Mucosa of stomach (tissue), 1 donor: ENCODE data around the gene SH3BP5L.

ENCODE experiments used
- H3K27me3 ChIP-seq: one replicate; pipeline ENCODE4 v1.7.0; 2013; ENCODE audit warnings: mild to moderate bottlenecking, low read length; ENCODE audit not compliant: control insufficient read depth, insufficient read depth
- H3K36me3 ChIP-seq: one replicate; pipeline ENCODE4 v1.7.0; 2013; ENCODE audit warnings: low read length; ENCODE audit not compliant: control insufficient read depth, insufficient read depth
- H3K4me1 ChIP-seq: one replicate; pipeline ENCODE4 v1.7.0; 2013; ENCODE audit warnings: mild to moderate bottlenecking, low read length; ENCODE audit not compliant: control insufficient read depth, insufficient read depth
- H3K4me3 ChIP-seq: one replicate; pipeline ENCODE4 v1.7.0; 2013; ENCODE audit warnings: low read length
- H3K9ac ChIP-seq: one replicate; pipeline ENCODE4 v1.7.0; 2013; ENCODE audit warnings: mild to moderate bottlenecking, low read length, moderate library complexity
- H3K9me3 ChIP-seq: one replicate; pipeline ENCODE4 v1.7.0; 2013; ENCODE audit warnings: mild to moderate bottlenecking, low read length, moderate library complexity; ENCODE audit not compliant: control insufficient read depth
- donor health status: Pancreatic carcinoma.

SH3BP5L gene

GRCh38 chr1:248858096-248858890, 32.6 kb upstream of the SH3BP5L start:
- Histone ChIP-seq H3K4me1 (peaks cover 31% of the 10 kb centered on the region), H3K9ac (peak overlapping the region; percentile 83), H3K27me3 (no peaks in the 10 kb centered on the region), H3K4me3 (peak overlapping the region; percentile 56), H3K36me3 (no peaks in the 10 kb centered on the region), H3K9me3 (no peaks in the 10 kb centered on the region)

GRCh38 chr1:248857749-248858095, 32.0 kb upstream of the SH3BP5L start:
- Histone ChIP-seq H3K27me3 (no peaks in the 10 kb centered on the region), H3K9ac (peak overlapping the region; percentile 83), H3K36me3 (no peaks in the 10 kb centered on the region), H3K9me3 (no peaks in the 10 kb centered on the region), H3K4me3 (peak overlapping the region; percentile 56), H3K4me1 (peaks cover 26% of the 10 kb centered on the region)

- H3K9me3 ChIP-seq = no peaks in the 10 kb centered on the region
- H3K9ac ChIP-seq = peak overlapping the region; percentile 83
- peaks cover 21% of the 10 kb centered on the region for H3K4me1 ChIP-seq
- H3K36me3 ChIP-seq = no peaks in the 10 kb centered on the region
- H3K4me3 ChIP-seq = no peak overlapping the region
- H3K27me3 ChIP-seq = no peaks in the 10 kb centered on the region
Observed at GRCh38 chr1:248857201-248857600, 31.5 kb upstream of the SH3BP5L start.

GRCh38 chr1:248856176-248856575, 30.5 kb upstream of the SH3BP5L start:
- no peaks in the 10 kb centered on the region for H3K36me3 ChIP-seq
- H3K4me1 ChIP-seq = peaks cover 19% of the 10 kb centered on the region
- no peak overlapping the region for H3K4me3 ChIP-seq
- H3K9me3 ChIP-seq = no peaks in the 10 kb centered on the region
- no peaks in the 10 kb centered on the region for H3K27me3 ChIP-seq
- no peak overlapping the region for H3K9ac ChIP-seq

- H3K9me3 ChIP-seq = no peaks in the 10 kb centered on the region
- no peaks in the 10 kb centered on the region for H3K36me3 ChIP-seq
- no peaks in the 10 kb centered on the region for H3K27me3 ChIP-seq
- H3K9ac ChIP-seq = no peak overlapping the region
- peaks cover 19% of the 10 kb centered on the region for H3K4me1 ChIP-seq
- no peak overlapping the region for H3K4me3 ChIP-seq
Observed at GRCh38 chr1:248855580-248855979, 29.9 kb upstream of the SH3BP5L start.

- Histone ChIP-seq H3K4me1 (peaks cover 17% of the 10 kb centered on the region), H3K9me3 (no peaks in the 10 kb centered on the region), H3K27me3 (no peaks in the 10 kb centered on the region), H3K36me3 (peaks cover 6% of the 10 kb centered on the region), H3K9ac (no peak overlapping the region), H3K4me3 (no peak overlapping the region)
Observed at GRCh38 chr1:248853663-248854375, 28.1 kb upstream of the SH3BP5L start.

GRCh38 chr1:248852481-248853405, 27.0 kb upstream of the SH3BP5L start:
- peaks cover 6% of the 10 kb centered on the region for H3K36me3 ChIP-seq
- H3K4me1 ChIP-seq = peaks cover 14% of the 10 kb centered on the region
- H3K9ac ChIP-seq = no peak overlapping the region
- H3K9me3 ChIP-seq = no peaks in the 10 kb centered on the region
- no peaks in the 10 kb centered on the region for H3K27me3 ChIP-seq
- no peak overlapping the region for H3K4me3 ChIP-seq

GRCh38 chr1:248851390-248851789, 25.7 kb upstream of the SH3BP5L start:
- Histone ChIP-seq H3K4me3 (no peak overlapping the region), H3K4me1 (peaks cover 5% of the 10 kb centered on the region), H3K9me3 (no peaks in the 10 kb centered on the region), H3K9ac (no peak overlapping the region), H3K36me3 (peaks cover 6% of the 10 kb centered on the region), H3K27me3 (no peaks in the 10 kb centered on the region)

- no peak overlapping the region for H3K9ac ChIP-seq
- peaks cover 6% of the 10 kb centered on the region for H3K36me3 ChIP-seq
- H3K9me3 ChIP-seq = no peaks in the 10 kb centered on the region
- H3K4me3 ChIP-seq = no peak overlapping the region
- peaks cover 5% of the 10 kb centered on the region for H3K4me1 ChIP-seq
- H3K27me3 ChIP-seq = no peaks in the 10 kb centered on the region
Observed at GRCh38 chr1:248850536-248851251, 25.0 kb upstream of the SH3BP5L start.

- Histone ChIP-seq H3K9ac (no peak overlapping the region), H3K4me1 (peaks cover 5% of the 10 kb centered on the region), H3K27me3 (no peaks in the 10 kb centered on the region), H3K9me3 (no peaks in the 10 kb centered on the region), H3K36me3 (peaks cover 6% of the 10 kb centered on the region), H3K4me3 (no peak overlapping the region)
Observed at GRCh38 chr1:248850124-248850523, 24.4 kb upstream of the SH3BP5L start.

GRCh38 chr1:248849637-248850036, 23.9 kb upstream of the SH3BP5L start:
- Histone ChIP-seq H3K36me3 (peaks cover 6% of the 10 kb centered on the region), H3K4me3 (no peak overlapping the region), H3K9ac (no peak overlapping the region), H3K9me3 (no peaks in the 10 kb centered on the region), H3K4me1 (peaks cover 5% of the 10 kb centered on the region), H3K27me3 (no peaks in the 10 kb centered on the region)
